B cell (primary cell): ENCODE results near the gene POLN. TPM values are rescaled to one million over a fixed set of nuclear protein-coding genes. Genes with fewer than 3 reads are reported as not detected.

Experiments
- ATAC-seq: fragments of 200-7000 bp; cut with Tn5 transposase; one replicate; pipeline ENCODE4 v1.10.0; 2021; ENCODE audit warnings: low read depth, mild to moderate bottlenecking, moderate number of reproducible peaks, moderate library complexity
- CTCF ChIA-PET: fragments of 350-600 bp; sonication (Branson Sonifier 250); formaldehyde crosslinking; loops from one replicate; lab custom pipeline; 2021; ENCODE audit warnings: antibody characterized with exemption, inconsistent platforms; lab: Charles Lee
- POLR2A ChIA-PET: fragments of 350-600 bp; sonication (Branson Sonifier 250); formaldehyde crosslinking; loops from one replicate; lab custom pipeline; 2021; ENCODE audit warnings: antibody characterized with exemption; lab: Charles Lee
- DNase-seq: peaks from one replicate; pipeline ENCODE4 v3.0.0; 2013
- H2AFZ ChIP-seq: 2 replicates; pipeline ENCODE4 v1.6.1; 2012; ENCODE audit warnings: mild to moderate bottlenecking, low read depth, low read length; ENCODE audit not compliant: insufficient read depth, poor library complexity, severe bottlenecking
- H3K27ac ChIP-seq, 2 donors: 1 replicate in 1 of 2; 2 replicates in 1 of 2; pipeline ENCODE4 v1.5.1; 2012 to 2013; ENCODE audit warnings: low read length in 2 of 2, mild to moderate bottlenecking in 2 of 2, moderate library complexity in 1 of 2
- H3K27me3 ChIP-seq, 4 experiments: fragments of 200-600 bp in 1 of 4; sonication (generic) in 1 of 4; replicated peaks in 1 of 4; 1 replicate in 2 of 4; 2 replicates in 2 of 4; pipeline versions ENCODE4 v1.6.1 to v1.7.0; 2013 to 2016; ENCODE audit warnings: low read length in 3 of 4, mild to moderate bottlenecking in 2 of 4, mixed read lengths in 1 of 4, moderate library complexity in 1 of 4; ENCODE audit not compliant: insufficient read depth in 4 of 4, control insufficient read depth in 3 of 4; ENCODE audit errors: control extremely low read depth in 1 of 4
- H3K36me3 ChIP-seq, 2 experiments: replicated peaks in 1 of 2; 1 replicate in 1 of 2; 2 replicates in 1 of 2; pipeline versions ENCODE4 v1.6.1 to v1.7.1; 2013; ENCODE audit warnings: low read length in 1 of 2; ENCODE audit not compliant: insufficient read depth in 2 of 2, control insufficient read depth in 1 of 2; ENCODE audit errors: control extremely low read depth in 1 of 2, extremely low read depth in 1 of 2
- H3K4me1 ChIP-seq, 2 donors: fragments of 200-600 bp in 1 of 2; sonication (generic) in 1 of 2; 1 replicate in 1 of 2; 2 replicates in 1 of 2; pipeline versions ENCODE4 v1.5.1 to v1.6.1; 2013 to 2017; ENCODE audit warnings: low read length in 2 of 2; ENCODE audit not compliant: control insufficient read depth in 2 of 2, insufficient read depth in 2 of 2
- H3K4me2 ChIP-seq: replicated peaks from 2 replicates; pipeline ENCODE3; 2012; ENCODE audit warnings: mild to moderate bottlenecking, low read depth, low read length; ENCODE audit not compliant: poor library complexity, severe bottlenecking
- H3K4me3 ChIP-seq, 5 experiments: fragments of 200-600 bp in 1 of 5; sonication (generic) in 1 of 5; 1 replicate in 3 of 5; 2 replicates in 2 of 5; pipeline versions ENCODE4 v1.5.1 to v1.7.0; 2011 to 2016; ENCODE audit warnings: low read length in 4 of 5, mild to moderate bottlenecking in 4 of 5, low read depth in 2 of 5, control low read depth in 1 of 5, moderate library complexity in 1 of 5; ENCODE audit not compliant: insufficient read depth in 1 of 5; ENCODE audit errors: control extremely low read depth in 1 of 5, extremely low read depth in 1 of 5
- H3K79me2 ChIP-seq: fragments of 200-600 bp; sonication (generic); one replicate; pipeline ENCODE4 v1.6.0; 2016; ENCODE audit warnings: low read length; ENCODE audit not compliant: control insufficient read depth, insufficient read depth
- H3K9ac ChIP-seq: fragments of 200-600 bp; sonication (generic); 2 replicates; pipeline ENCODE4 v1.6.1; 2017; ENCODE audit warnings: mild to moderate bottlenecking, low read length, moderate library complexity
- H3K9me3 ChIP-seq, 3 donors: one replicate each; pipeline versions ENCODE4 v1.6.1 to v1.7.1; 2013; ENCODE audit warnings: low read length in 2 of 3; ENCODE audit not compliant: control insufficient read depth in 2 of 3, insufficient read depth in 1 of 3; ENCODE audit errors: control extremely low read depth in 1 of 3
- H4K20me1 ChIP-seq: 2 replicates; pipeline ENCODE4 v1.6.0; 2012; ENCODE audit warnings: mild to moderate bottlenecking, low read length; ENCODE audit not compliant: insufficient read depth, control insufficient read depth, poor library complexity, severe bottlenecking
- H3K27ac Mint-ChIP-seq: one replicate; pipeline ENCODE4 v1.8.0; 2021; ENCODE audit warnings: mixed read lengths
- H3K27me3 Mint-ChIP-seq: one replicate; pipeline ENCODE4 v1.8.0; 2021; ENCODE audit warnings: mixed read lengths
- H3K4me1 Mint-ChIP-seq: one replicate; pipeline ENCODE4 v1.8.0; 2021; ENCODE audit warnings: mixed read lengths
- H3K4me3 Mint-ChIP-seq: one replicate; pipeline ENCODE4 v1.8.0; 2021; ENCODE audit warnings: mixed read lengths
- H3K9me3 Mint-ChIP-seq: one replicate; pipeline ENCODE4 v1.8.0; 2022; ENCODE audit warnings: mixed read lengths; ENCODE audit not compliant: insufficient read depth
- CTCF ChIP-seq: fragments of 200-600 bp; IDR thresholded peaks from one replicate; pipeline ENCODE4 v1.8.0; 2022; ENCODE audit warnings: antibody characterized with exemption, mild to moderate bottlenecking
- EZH2 ChIP-seq: IDR thresholded peaks from 2 replicates; pipeline ENCODE4 v1.6.1; 2012; ENCODE audit warnings: borderline replicate concordance, low read depth, mild to moderate bottlenecking, moderate library complexity, low read length; ENCODE audit not compliant: insufficient read depth, poor library complexity, severe bottlenecking
- WGBS: methylation state at CpG from one replicate; pipeline ENCODE4 v1.1.5; 2013; ENCODE audit warnings: missing lambda C conversion rate; ENCODE audit not compliant: insufficient coverage; 5-methylcytosine and 5-hydroxymethylcytosine counted together
- intact Hi-C: fragments of 100-400 bp; cut with micrococcal nuclease; formaldehyde crosslinking; loops from one replicate; pipeline ENCODE4 v1.10.0; 2022
- polyA plus RNA-seq: library from polyadenylated mRNA; depleted of rRNA; stranded (reverse); fragments of >200 nt; gene quantifications from 2 replicates; pipeline ENCODE4 v1.2.3, GENCODE V29; 2012
- total RNA-seq, 2 donors: library from RNA; stranded (reverse); fragments of 120-200 nt in 1 of 2; gene quantifications; 1 replicate in 1 of 2; 2 replicates in 1 of 2; pipeline versions ENCODE4 v1.2.3 to v1.2.4, GENCODE V29; 2013 to 2022

POLN gene
- total and polyA plus RNA-seq, 2 donors (not counting 1 experiment from before 2014, with no cell fraction given) = 0.73 to 1.5 TPM

- no peak overlapping the region for H3K4me3 Mint-ChIP-seq
- Histone ChIP-seq H3K4me2 (no peak overlapping the region), H2AFZ (no peak overlapping the region), H3K4me1 (no peaks in the 10 kb centered on the region), H3K27ac (no peak overlapping the region), H3K79me2 (no peaks in the 10 kb centered on the region), H3K9ac (no peak overlapping the region), H3K4me3 (no peak overlapping the region), H3K27me3 (no peaks in the 10 kb centered on the region), H4K20me1 (no peaks in the 10 kb centered on the region), H3K9me3 (no peaks in the 10 kb centered on the region), H3K36me3 (no peaks in the 10 kb centered on the region)
- WGBS = no CpG with 5 or more reads among the region's 2 CpGs
- H3K9me3 Mint-ChIP-seq = no peaks in the 10 kb centered on the region
- DNase-seq (no peak), ATAC-seq (no peak)
- CTCF ChIA-PET = no interaction called here
- intact Hi-C loops = no loop called here
- TF ChIP-seq EZH2 (no peak), CTCF (no peak)
- POLR2A ChIA-PET = no interaction called here
- no peaks in the 10 kb centered on the region for H3K27me3 Mint-ChIP-seq
- H3K27ac Mint-ChIP-seq = no peak overlapping the region
- no peaks in the 10 kb centered on the region for H3K4me1 Mint-ChIP-seq
These were observed 82.0 kb downstream of the POLN start for GRCh38 chr4:2159931-2160330.

- intact Hi-C loops = no loop called here
- Mint-ChIP-seq H3K9me3 (peaks cover 3% of the 10 kb centered on the region), H3K27me3 (no peaks in the 10 kb centered on the region), H3K4me1 (no peaks in the 10 kb centered on the region), H3K27ac (no peak overlapping the region), H3K4me3 (no peak overlapping the region)
- no peaks in the 10 kb centered on the region for H3K4me1 ChIP-seq
- H3K27me3 ChIP-seq = no peaks in the 10 kb centered on the region
- no peak overlapping the region for H3K9ac ChIP-seq
- no peak overlapping the region for H2AFZ ChIP-seq
- peaks cover 2 to 7% (median 4%) of the 10 kb centered on the region in 3 donors for H3K9me3 ChIP-seq
- H3K4me2 ChIP-seq = no peak overlapping the region
- POLR2A ChIA-PET = no interaction called here
- CTCF ChIA-PET = no interaction called here
- DNase-seq (no peak), ATAC-seq (no peak)
- TF ChIP-seq EZH2 = no peak
- TF ChIP-seq CTCF = no peak
- H3K36me3 ChIP-seq = no peaks in the 10 kb centered on the region
- no peak overlapping the region for H3K27ac ChIP-seq
- H3K4me3 ChIP-seq = no peak overlapping the region
- no peaks in the 10 kb centered on the region for H3K79me2 ChIP-seq
- 100% methylated on average over 1 of the region's 7 CpGs for WGBS
- H4K20me1 ChIP-seq = no peaks in the 10 kb centered on the region
These were observed 86.7 kb downstream of the POLN start for GRCh38 chr4:2155246-2155645.
